Activated CD8-positive, alpha-beta memory T cell treated with anti-CD3 and anti-CD28 coated beads for 48 hours (primary cell): Measurements from ENCODE around the gene APP.

Experiments
- DNase-seq, 3 experiments: peaks; one replicate each; pipeline ENCODE4 v3.0.0-alpha.2; 2020; ENCODE audit warnings: low read depth in 2 of 3, low spot score in 2 of 3

Gene APP

GRCh38 chr21:25910809-25911208 is 259.8 kb downstream of the APP start:
- no peak for DNase-seq

GRCh38 chr21:25909341-25909740 is 261.2 kb downstream of the APP start:
- DNase-seq, result no peak

DNA sequence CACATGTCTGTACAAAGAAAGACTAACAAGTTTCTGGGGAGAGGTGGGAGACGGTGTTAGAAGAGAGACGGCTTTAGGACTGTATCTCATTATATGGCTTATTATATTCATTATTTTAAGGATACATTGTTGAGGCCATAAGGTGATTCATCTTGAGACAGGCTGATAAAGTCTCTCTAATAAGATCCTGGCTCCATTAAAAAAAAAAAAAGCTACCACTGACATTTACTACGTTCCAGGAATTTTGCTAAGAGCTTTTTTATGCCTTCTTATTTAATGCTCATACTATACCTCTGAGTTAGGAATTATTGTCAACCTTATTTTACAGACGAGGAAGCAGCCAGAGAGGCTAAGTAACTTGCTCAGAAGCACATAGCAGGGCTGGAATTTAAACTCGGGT is 262.1 kb downstream of the APP start:
- DNase-seq, result no peak

DNA sequence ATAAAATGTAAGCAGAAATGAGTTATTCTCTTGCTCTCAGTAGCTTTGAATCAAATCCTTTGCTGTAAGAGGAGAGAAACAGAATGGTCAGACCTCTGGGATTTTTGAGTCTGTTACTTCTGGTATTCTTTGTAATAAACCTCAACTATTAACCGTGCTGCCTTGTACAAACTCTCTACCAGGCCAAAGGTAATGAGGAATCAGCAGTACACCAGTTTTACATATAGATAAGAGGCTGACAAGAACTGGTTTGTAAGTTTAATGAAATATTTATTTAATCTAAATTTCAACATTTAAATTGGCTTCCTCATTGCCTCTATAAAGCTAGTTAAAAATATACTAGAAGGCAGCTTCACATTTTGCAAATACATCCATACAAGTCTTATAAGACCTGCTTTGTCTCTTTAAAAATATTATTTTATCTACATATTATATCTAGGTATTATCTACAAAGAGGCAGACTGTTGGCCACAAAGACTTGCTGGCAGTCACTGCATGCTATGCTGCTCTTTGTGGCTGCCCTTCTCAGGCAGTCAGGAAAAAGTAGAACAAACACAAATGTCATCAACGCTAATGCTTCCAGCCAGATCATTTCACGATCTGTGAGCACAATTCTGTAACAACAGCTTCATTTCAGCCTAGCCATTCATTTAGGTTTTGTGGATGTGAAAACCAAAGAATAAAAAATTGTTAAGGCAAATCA is 262.8 kb downstream of the APP start:
- DNase-seq, result no peak

DNA sequence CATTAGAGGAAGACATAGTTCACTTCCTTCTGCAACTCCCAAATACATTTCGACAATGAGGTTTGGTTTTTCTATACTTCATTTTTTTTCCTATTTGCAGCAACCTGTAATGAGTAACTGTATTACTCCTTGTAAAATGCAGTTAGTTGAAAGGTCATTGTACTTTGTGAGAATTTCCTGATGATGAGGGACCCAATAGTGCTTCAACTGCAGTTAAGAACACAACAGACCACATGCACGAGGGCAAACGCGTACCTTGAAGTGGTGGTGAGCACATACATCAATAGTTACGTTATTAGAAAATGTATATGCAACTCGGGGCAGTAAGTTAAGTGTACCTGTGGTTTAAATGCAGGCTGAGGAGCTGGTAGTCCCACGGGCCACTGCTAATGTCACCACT is 264.0 kb downstream of the APP start:
- DNase-seq, result no peak

- DNase-seq, result no peak
These were observed 265.4 kb downstream of the APP start for GRCh38 chr21:25905126-25905525.

GRCh38 chr21:25904044-25904695 is 266.4 kb downstream of the APP start:
- no peak for DNase-seq

- DNase-seq, result no peak
These were observed 267.0 kb downstream of the APP start for GRCh38 chr21:25903607-25904006.

- DNase-seq, result no peak
These were observed 269.1 kb downstream of the APP start for GRCh38 chr21:25901330-25901979.

DNA sequence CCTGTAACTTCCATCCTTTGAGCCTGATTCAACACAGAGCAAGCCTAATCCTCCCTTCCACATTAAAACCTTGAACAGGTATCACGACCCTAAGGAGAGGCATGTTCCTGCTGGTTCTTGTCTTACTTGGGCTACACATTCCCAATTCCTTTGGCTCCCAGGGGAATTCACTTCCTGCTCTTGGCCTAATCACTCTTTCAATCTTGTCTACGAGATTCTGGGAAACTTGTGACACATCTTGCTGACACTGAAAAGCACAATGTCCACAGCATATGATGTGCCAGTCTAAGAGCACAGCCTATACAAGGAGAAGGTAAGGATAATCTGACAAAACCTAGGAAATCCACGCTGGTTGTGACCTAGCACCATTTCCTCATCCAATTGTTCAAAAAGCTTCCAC is 271.9 kb downstream of the APP start:
- no peak for DNase-seq

DNA sequence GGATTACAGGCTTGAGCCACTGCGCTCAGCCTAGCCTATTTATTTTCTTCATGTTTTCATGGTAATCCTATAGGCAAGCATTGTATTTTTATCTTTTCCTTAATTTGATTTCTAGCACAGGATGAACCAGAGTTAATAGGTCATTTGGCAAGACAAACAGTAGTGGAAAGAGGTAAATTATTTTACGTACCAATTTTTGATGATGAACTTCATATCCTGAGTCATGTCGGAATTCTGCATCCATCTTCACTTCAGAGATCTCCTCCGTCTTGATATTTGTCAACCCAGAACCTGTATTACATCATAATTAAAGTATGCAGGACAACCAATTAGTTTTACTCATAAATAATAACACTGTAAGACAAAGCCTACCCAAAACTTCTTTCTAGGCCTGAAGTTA is 273.2 kb downstream of the APP start:
- no peak for DNase-seq

DNA sequence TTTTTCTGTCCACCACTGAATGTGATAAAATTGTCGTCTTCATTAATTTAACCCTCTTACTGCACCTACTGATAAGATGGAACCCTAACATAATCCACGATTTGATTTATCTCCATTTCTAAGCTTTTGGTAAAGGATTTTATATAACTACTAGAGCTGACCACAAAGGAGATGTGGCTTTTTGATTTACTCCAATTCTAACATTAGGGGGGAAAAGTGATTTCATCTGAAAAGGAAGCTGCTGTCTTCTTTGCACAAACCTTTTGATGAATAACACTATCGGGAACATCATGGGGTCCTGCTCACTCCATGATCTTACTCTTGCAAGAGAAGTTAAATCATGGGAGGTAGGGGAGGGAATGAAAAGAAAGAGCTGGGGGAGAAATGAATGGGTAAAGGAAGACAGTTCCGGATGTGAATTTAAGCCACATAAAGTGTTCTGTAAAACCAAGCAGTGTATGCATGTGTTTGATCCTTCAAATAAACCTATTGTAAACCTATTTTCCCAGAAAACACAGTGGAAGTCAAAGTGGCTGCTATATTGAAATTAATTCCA is 274.0 kb downstream of the APP start:
- no peak for DNase-seq

GRCh38 chr21:25895565-25896205 is 274.9 kb downstream of the APP start:
- DNase-seq, result no peak

DNA sequence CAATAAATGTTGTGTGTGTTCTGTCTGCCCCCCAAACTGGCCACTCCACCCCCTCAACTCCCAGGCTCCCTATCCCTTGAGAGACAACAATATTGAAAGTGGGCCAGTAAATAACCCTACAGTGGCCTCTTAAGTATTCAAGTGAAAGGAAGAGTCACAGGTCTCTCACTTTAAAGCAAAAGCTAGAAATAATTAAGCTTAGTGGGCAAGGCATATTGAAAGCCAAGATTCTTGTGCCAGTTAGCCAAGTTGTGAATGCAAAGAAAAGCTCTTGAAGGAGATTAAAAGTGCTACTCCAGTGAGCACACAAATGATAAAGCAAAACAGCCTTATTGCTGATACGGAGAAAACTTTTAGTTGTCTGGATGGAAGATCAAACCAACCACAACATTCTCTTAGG is 277.4 kb downstream of the APP start:
- DNase-seq, result no peak

- DNase-seq, result no peak
These were observed 279.0 kb downstream of the APP start for GRCh38 chr21:25891596-25891995.

DNA sequence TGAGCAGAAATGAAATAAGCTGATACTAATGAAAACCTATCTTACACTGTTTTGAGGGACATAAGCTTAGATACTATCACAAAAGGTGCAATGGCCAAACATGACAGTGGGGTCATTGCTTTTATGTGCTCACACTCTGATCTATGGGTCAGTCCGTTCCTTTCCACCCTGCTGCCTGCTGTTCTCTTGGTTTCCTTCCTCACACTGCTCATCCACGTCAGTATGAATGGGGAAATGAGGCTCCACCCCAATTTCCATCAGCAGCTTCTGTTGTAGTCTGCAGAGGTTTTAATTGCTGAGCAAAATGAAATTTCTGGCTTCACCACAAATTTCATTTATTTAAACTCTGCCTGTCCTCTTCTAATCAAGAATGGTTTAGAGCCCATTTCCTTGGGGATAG is 280.6 kb downstream of the APP start:
- no peak for DNase-seq

DNA sequence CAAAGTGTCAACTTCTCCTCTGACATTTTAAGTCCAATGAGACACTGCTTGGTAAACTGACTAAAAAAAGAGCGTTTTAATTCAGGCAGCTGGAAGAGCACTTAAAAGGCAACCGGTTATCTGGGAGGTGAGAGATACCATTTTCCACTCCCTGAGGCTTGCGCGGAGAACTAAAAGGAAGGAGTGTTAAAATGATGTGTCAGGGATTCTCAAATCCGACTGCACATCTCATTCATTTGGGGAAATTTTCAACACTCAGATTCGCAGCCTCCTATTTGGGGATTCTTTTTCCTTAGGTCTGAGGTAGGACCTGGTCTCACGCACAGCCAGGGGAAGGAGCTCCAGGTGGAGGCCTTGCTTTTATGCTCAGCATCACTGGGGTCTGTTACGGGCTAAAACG is 281.9 kb downstream of the APP start:
- no peak for DNase-seq

- DNase-seq, result no peak
These were observed 282.8 kb downstream of the APP start for GRCh38 chr21:25887646-25888306.

GRCh38 chr21:25887166-25887565 is 283.4 kb downstream of the APP start:
- DNase-seq, result no peak

GRCh38 chr21:25885880-25886279 is 284.7 kb downstream of the APP start:
- DNase-seq, result no peak

GRCh38 chr21:25885405-25885804 is 285.2 kb downstream of the APP start:
- DNase-seq, result no peak
